GM19467 (cell line): ENCODE results near the gene UTP15.

Experiments
- ATAC-seq: cut with Tn5 transposase; IDR thresholded peaks from one replicate; pipeline ENCODE4 v1.9.1; 2021; ENCODE audit warnings: mild to moderate bottlenecking, moderate library complexity; ENCODE audit not compliant: unreplicated experiment

UTP15 gene

DNA sequence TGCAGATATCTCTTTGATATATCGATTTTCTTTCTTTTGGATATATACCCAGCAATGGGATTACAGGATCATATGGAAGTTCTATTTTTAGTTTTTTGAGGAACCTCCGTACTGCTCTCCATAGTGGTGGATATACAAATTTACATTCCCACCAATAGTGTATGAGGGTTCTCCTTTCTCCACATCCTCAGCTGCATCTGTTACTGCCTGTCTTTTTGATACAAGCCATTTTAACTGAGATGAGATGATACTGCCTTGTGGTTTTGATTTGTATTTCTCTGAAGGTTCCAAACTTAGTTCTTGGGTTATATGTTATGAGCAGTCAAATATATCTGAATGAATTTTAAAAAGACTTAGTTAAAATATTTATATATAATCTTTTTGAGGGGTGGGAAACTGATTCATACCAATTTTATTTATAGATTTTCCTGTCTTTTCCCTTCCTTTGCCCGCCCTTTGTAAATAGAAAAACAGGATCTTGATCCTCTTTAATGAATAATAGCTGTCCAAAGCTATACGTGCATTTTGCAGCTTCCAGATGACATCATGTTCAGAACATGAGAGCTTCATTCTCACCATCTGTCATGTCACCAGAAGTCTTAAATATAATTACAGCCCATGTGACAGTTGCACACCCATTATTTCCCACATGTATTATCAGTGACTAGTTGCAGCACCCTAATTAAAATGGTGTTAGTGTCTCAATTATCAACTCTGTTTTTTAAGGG, 54.2 kb downstream of the UTP15 start:
- ATAC-seq: no peak

DNA sequence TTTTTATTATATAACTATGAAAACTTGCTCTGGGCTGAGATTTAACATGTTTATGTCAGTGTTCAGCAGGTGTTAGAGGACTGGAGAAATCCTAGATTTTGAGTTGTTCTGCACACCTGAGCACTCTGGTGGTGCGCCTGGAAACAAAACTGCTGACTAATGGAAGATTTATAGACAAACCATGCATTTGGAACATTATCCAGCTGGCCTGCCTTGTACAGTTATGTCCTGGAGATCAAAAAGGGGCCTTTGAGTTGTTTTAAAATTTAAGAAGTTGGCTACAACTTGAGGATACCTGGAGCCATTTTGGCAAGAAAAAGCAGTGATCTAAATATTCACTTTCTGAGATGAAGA, 54.8 kb downstream of the UTP15 start:
- ATAC-seq: no peak

DNA sequence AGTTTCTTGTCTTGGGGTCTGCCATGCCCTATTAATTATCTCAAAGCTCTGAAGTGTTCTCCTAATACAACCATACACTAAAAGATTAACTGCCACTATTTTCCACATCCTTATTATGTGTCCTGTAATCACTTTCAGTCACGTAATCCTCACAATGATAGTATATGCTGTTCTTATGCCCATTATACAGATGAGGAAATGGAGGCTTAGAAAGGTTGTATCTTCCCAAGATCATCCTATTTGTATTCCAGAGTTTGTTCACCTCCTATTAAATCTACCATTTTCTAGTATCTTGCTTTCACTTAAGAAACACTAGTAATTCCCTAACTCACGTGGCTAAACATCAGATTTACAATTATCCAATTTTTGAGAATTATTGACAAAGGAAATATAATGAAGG, 57.5 kb downstream of the UTP15 start:
- ATAC-seq: no peak

DNA sequence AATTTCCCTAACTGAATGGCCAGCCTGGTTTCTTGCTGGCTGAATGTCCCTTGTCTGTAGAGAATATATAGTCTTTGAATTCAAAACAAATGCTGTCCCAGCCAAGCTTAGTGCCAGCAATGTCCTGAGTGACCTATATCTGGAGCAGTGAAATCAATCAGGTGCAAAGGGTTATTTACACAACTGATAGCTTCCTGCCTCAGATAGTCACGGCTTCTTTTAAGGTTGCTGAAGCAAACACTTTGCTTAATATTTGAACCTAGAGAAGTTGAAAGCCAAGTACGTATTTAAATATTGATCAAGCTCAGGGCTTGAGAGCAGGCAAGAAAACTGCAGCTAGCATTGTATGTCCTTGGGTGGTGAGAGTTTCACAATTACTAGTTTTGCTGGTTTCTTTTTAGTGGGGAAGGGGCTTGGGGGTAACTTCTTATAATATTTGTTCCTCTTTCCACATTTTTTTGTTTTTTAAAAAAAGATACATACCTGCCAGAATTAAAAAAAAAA, 58.4 kb downstream of the UTP15 start:
- no peak for ATAC-seq

DNA sequence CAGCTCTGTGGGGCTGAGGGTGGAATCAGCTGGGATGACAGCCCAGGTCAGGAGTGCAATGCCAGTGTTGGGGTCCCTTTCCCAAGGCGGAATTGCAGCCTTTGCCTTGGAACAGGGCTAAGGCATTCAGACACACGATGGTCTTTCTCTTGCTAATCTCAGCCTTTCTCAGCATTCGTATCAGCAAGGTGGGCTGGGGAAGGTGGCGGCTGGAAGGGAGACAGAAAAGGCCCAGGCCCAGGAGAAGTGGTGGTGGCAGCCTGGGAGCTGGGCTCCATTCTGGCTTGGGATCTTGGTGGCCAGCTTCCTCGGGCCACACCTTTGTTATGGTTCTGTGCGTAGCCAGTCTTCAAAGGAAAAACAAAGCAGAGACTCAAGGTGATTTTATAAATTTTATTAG, 59.3 kb downstream of the UTP15 start:
- no peak for ATAC-seq

DNA sequence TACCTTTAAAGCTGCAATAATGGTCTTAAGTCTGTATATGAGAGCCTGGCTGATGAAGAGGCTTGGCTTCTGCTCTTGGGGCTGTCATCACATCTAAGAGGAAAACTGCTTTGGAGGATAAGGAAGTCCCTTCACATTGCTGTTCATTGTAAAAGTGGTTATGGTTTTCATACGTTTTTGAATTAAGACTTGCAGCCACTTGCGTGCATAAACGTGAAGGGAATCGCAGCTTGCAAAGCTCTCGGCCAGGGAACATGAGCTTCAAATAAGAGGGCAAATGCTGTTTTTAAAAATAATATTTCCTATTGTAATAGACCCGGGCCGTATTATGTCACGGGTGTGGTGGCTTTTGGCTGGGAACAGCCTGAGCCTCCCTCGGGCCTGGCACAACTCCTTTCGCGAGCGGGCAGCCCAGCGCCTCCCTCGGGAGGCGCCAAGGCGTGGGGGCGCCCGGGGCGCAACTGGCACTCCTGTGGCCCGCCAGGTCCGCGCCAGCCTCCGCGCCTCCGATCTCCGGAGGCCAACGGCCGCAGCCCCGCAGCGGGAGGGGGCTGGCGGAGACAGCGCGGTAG, 59.9 kb downstream of the UTP15 start:
- ATAC-seq: no peak

DNA sequence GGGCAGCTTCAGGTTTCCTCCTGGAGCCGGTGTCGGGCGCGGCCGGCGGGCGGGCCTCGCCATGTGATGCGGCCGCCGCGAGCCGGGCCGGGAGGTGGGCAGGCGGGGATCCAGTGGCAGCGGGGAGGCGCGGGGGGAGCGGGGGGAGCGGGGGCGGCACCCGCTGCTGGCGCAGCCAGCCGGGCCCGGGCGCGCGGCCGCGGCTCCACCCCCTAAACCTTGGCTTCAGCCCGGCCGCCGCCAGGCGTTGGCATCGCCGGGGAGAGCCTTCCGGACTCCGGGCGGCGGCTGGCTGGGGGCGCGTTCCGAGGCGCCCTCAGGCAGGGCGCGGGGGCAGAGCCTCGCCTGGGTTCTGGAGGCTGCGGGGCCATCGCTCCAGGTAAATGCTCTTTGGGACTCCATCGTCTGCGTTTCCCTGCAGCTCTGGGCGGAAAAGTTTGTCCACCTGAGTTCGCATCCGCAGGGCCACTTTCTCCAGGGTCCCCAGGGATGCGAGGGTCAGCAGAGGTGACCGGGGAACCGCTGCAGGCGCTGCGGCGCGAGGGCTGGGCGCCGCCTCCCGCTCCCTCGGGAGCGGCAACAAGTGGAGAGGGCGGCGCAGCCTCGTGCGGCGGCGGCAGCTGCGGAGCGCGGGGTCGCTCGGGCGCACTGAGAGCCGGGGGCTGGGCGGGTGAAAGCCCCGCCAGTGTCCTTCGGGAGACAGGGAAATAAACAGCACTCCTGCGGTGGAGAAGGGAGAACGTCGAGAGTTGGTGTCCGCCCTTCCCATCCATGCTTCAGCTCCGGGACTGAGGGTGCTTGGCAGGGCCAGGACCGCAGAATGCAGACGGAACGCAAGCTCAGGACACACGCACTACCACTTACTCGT, 60.6 kb downstream of the UTP15 start, which contains the start of gene ARHGEF28:
TSS of gene ARHGEF28 (plus strand) at position 253 of the 868 bp plus-strand sequence. CDS start 58,656 bp downstream, outside the sequence.
- no peak for ATAC-seq

DNA sequence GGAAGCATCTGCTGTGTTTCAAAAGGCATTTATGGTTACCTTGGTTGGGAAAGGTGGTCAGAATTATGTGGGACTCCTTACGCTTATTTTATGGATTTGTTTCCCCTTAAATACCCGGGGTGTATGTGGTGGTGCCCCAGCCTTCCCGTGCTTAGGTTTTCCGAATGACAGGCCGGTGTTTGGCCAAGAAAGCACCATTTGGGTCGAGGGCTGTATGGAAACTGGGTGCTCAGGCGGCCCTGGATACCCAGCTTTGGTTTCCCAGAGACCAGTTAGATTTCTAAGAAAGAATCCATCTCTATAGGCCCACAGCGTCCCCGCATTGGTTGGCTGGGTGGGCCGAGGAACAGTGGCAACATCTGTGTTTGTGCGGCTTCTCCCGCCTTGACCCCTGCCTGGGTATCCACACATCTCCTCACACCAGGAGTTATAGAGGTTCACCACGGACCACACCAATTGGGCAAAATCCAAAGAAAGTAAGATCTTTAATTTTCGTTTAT, 61.3 kb downstream of the UTP15 start:
- no peak for ATAC-seq

DNA sequence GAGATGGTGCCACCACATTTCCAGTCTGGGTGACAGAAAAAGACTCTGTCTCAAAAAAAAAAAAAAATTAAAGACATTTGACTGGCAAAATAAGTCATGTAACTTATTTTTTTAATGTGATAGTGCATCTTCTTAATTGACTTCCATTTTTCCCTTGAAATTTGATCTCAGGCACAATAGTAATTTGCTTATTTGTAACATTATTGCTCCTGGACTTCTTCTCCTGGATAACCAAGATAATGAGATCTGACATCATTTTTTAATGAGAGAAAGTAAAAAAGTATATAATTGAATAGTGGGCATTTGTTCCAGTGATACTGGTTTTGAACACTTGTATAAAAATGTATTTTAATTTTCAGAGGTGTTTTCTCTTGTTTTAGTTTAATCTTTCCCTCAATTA, 63.9 kb downstream of the UTP15 start:
- no peak for ATAC-seq

DNA sequence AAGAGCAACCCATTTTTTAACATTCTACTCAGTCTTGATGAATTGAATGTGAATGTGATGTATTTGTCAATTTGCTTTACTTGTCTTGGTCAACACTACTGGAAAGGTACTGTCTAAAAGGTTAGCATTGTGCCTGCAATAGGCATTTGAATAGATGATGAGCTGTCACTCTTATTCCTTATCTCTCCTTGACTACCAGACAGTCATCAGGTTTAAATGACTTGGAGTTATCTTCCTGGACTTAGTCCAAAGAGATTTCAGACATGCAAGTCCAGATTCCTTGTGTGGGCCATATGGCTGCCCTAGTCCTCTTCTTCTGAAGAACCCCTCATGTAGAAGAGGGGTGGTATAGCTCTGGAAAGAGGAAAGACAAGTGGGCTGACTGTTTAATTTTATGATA, 65.2 kb downstream of the UTP15 start:
- ATAC-seq: no peak

DNA sequence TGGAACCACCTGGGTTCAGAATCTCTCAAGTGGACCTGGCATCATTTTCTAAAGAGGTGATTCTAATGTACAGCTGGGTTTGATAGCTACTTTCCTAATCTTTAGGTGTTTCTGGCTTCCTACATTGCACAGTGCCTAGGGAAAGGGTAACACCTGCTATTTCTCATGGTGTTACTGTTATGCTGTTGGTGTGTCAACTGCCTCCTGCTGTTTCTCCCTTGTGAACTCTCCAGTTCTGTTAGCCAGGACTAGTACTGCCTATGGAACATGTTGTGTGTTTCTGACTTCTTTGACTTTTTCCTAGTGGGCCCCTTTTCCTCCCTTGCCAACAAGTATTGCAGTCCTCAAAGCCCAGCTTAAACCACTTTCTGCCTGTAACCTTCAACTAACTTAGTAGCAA, 66.0 kb downstream of the UTP15 start:
- no peak for ATAC-seq
